ENCODE results near the gene MYRFL. TPM values are rescaled to one million over a fixed set of nuclear protein-coding genes. Genes with fewer than 3 reads are reported as not detected.

Gene MYRFL
- total RNA-seq, 1 donor from 2014 or later: 0.32 TPM

DNA sequence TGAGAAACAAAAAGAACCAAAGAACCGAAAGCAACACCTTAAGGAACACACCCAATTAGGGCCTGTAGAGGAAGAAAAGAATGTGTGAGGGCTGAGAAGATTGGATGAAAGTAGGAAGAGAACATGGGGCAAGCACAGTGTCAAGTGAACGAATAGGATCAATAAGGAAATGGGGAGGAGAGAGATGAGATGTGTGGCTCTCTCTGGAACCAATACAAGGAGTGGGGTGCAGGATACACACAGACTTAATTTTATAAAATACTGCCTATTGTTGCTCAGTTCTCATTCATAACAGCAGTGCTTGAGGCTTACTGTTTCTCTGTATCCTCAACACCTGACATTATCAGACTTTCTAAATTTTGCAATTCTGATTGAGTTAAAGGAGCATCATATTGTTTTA lies 93.3 kb downstream of the MYRFL start:
- DNase-seq (ENCODE audit: low spot score): no peak
- intact Hi-C loops (cut with DNase I): no loop called here

DNA sequence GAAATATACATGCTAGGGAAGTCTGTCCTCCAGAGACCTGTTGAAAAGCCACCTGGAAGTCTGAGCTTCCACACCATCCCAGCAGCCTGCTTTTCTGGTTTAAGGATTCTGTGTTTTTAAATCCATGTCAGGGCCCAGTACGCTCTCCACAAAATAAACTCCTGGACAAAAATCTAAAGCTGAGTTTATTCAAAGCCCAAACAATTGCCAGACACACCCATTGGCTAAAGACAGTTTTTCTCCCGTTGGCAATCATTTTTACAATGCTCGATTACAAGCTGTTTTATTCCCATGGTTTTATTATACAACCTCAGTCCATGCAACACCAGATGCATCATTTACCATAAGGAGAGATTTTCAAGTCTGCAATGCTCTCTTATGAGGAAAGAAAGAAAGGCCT lies 94.5 kb downstream of the MYRFL start:
- intact Hi-C loops (cut with DNase I): no loop called here
- DNase-seq (ENCODE audit: low spot score): no peak

DNA sequence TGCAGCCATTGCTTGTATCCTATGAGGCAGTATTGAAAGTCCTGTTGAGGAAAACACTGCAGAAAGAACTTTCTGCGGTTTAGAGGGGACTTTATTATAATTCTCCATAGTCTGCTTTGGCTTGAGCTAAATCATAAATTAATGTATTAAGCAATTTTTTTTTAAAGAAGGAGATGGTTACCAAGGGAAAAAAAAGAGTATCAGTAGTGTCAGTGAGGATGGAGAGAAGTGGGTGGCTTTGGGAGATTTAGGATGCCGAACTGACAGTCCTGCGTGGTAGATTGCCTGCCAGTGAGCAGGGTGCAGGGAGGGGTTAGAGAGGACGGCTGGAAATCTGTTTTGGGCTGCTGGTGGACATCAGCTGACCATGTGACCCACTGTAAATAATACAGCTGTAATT lies 96.8 kb downstream of the MYRFL start:
- intact Hi-C loops (cut with DNase I): loop anchor here (10.0 kb wide), 1 partner anchor 303 kb away; no protein-coding TSS in a partner anchor
- no peak for DNase-seq (ENCODE audit: low spot score)

DNA sequence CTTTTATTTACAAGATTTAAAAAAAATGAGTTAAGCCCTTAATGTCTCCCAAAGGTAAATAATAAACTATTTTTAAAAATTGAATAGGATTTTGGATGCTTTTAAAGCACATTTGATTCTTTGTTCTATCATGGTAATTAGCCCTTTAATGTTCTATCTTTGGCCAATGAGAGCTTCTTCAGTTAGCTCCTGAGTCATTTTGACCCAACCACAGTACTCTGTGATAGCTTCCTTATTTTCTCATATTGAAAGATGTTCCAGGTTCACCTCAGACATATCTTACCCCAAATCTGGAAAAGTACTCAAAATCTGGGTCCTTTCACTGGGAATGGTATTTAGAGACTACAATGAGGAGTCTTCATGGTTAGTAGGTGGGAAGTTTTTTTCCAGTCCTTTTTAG lies 98.0 kb downstream of the MYRFL start:
- intact Hi-C loops (cut with DNase I): loop anchor here (10.0 kb wide), 1 partner anchor 302 kb away; no protein-coding TSS in a partner anchor
- DNase-seq (ENCODE audit: low spot score): no peak

DNA sequence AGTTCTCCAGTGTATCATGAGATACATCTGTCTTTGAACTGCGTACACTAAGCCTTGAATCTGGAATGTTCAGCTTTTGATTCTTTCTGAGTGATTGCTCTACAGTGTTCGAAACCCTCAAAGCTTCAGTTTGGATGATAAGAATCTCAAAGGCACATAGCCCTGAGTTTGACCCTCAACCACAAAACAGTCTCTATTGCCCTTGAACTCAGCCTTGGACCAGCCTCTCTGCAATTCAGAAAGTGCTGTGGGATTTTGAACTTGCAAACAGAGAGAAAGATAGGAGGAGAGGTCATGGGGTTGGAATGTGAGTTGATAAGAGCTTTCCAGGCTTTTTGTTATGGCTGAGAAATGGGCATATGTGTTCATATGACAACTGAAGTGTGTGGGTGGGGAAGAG lies 100.3 kb downstream of the MYRFL start:
- no peak for DNase-seq (ENCODE audit: low spot score)
- intact Hi-C loops (cut with DNase I): loop anchor here (10.0 kb wide), 1 partner anchor 300 kb away; no protein-coding TSS in a partner anchor

DNA sequence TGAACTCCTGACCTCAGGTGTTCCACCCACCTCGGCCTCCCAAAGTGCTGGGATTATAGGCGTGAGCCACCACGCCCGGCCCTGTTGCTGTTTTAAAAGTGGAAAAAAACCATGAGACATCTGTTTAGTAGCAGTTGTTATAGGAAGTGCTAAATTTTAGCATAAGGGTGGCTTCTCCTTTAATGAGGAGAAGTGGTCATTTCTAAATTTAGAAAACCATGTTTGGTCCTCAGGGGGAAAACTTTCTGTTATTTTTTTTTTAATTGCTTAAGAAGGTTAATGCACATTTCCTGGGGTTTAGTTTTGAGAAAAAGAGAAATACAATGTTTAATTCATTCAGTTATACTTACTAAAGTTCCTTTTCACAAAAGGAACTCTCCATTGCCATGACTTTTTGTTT lies 102.1 kb downstream of the MYRFL start:
- no peak for DNase-seq (ENCODE audit: low spot score)
- intact Hi-C loops (cut with DNase I): loop anchor here (10.0 kb wide), 1 partner anchor 298 kb away; no protein-coding TSS in a partner anchor

DNA sequence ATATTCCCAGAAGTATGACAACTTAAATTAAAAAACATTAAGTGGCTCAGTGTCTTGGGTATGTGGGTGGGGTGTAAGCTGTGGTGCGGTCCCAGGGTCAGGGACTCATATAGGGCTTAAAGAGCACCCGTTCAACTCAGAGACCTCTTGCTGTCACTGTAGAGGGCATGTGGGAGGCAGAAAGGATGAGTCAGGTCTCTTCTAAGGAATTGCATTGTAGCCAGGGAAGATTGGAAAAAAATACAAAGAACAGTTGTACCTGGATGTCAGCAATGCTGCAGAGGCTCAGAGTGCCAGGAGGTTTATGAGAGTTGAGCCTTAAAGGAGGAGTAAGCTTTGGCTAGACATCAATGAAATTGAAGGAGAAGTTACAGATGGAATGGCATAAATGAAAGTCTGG lies 104.1 kb downstream of the MYRFL start:
- DNase-seq (ENCODE audit: low spot score): no peak
- intact Hi-C loops (cut with DNase I): loop anchor here (10.0 kb wide), 1 partner anchor 296 kb away; no protein-coding TSS in a partner anchor

DNA sequence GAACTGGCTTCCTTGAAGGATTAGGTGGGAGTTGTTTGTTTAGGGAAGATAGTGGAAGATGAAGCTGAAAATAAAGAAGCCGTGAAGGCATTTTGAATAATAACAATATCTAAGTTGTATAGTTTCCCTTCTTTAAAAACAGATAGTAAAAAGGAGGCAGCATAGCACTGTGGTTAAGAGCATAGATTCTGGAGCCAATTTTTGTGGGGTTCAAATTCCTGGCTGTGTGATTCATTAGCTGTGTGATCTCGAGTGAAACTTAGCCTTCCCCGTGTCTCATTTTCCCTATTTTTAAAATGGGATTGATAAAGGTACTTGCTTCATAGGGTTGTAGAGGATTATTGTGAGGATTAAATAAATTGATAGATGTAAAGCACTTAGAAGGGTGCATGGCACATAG lies 104.5 kb downstream of the MYRFL start:
- intact Hi-C loops (cut with DNase I): loop anchor here (10.0 kb wide), 1 partner anchor 295 kb away; no protein-coding TSS in a partner anchor
- no peak for DNase-seq (ENCODE audit: low spot score)

DNA sequence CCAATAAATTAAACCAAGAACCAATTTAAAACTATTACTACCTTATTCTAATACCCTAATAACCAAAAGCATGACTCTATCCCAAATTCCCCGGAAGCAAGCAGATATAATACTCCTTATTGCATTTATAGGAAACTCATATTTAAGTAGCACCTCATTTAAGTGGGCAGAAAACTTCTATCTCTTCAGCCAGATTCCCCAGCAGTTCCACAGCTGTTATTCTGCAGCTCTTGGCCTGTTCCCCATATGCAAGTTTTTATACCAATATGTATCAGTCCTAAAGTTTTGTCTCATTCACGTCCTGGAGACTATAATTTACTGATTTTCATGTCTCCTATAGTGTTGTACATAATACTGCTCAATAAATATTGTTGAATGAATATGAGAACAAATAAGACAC lies 106.5 kb downstream of the MYRFL start:
- no peak for DNase-seq (ENCODE audit: low spot score)
- intact Hi-C loops (cut with DNase I): no loop called here

DNA sequence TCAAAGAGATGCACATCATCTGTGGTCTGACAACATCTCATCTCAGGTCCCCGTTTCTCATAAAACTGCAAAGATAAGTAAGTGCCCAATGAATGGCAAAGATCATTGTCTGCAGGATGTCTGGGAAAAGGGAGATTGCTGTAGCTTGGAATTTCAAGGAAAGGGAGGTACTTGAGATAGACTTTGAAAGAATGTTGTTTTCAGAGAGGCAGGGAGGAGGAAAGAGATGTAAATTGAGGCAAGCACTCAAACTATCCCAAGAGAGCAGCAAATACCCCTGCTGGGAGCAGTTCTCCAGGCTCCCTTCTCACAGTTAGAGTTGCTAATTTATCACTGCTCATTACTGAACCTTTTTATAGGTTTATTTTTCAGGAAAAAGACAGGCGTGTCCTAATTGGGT lies 107.1 kb downstream of the MYRFL start:
- intact Hi-C loops (cut with DNase I): no loop called here
- no peak for DNase-seq (ENCODE audit: low spot score)

DNA sequence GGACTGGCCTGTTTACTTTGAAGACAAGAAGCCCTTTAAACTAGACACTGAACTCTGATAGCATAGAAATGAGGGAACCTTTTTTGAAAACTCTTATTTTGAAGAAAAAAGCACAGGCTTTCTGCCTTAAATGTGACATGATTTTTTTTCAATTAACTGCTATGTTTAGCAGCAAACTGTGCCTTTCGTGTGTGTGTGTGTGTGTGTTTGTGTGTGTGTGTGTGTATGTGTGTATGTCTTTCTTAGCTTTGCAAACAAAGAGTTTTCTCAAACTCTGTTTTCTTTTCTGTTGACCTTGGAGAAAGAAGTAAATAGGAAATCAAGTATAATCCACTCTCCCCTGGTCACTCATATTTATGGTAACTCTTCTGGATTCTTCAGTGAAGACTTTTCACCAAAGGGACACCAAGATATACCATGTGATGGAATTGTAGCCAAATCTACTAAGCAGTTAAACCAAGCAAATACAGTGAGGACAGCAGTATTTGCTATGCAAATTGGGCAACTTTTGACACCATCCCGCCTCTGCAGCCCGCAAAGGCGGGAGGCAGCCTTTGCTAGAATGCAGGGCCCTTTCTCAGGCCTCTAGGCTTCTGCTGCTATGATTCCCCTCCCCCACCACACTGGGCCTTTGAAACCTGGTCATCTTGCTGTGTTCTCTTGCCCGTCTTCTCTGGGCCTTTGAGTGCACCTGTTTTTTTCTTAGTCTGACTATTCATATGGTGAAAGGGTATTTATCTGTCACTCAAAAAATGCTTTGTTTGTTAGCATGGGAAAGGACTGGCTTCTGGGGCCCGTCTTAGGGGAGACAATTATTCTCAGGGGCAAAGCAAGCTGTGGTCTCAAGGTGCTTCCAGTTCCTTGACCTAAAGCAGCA lies 107.9 kb downstream of the MYRFL start:
- intact Hi-C loops (cut with DNase I): no loop called here
- DNase-seq (ENCODE audit: low spot score): no peak

DNA sequence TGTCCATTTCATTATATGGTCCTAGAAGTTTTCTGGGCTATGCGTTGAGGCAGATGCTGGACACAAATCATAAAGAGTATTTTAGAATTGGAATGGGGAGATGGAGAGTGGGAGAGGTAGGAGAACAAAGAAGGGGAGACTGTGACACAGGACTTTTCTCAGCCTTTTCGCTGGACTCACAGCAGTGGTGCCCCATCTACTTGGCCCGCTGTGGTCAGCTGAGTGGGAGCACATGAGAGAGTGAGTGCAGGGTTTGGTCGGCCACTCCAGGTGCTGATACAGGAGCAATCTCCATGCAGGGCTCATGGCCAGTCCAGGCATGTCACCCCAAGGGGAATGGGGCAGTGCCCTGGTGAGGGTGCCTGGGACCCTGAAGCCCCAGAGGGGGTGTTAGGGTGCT lies 109.0 kb downstream of the MYRFL start:
- no peak for DNase-seq (ENCODE audit: low spot score)
- intact Hi-C loops (cut with DNase I): no loop called here

DNA sequence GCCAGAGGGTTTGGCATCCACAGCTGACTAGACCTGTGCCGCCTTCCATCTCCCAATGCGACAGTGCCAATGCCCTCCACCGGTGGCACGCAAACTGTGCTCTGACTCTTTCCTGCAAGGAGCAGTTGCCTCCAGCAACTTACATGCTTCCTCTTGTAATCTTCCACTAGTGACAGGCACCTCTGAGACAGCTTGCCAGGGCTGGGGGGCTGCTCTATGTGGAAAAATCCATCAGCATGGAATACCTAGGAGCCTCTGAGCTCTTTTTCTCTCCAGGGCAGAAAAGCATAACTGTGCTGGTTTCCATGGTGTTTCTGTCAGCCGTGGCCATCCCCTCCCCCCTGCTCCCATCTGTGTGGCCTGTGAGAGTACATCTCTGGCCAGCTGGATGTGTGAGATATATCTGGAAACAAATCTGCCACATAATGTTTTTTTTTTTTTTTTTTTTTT lies 110.6 kb downstream of the MYRFL start:
- intact Hi-C loops (cut with DNase I): no loop called here
- DNase-seq (ENCODE audit: low spot score): no peak

DNA sequence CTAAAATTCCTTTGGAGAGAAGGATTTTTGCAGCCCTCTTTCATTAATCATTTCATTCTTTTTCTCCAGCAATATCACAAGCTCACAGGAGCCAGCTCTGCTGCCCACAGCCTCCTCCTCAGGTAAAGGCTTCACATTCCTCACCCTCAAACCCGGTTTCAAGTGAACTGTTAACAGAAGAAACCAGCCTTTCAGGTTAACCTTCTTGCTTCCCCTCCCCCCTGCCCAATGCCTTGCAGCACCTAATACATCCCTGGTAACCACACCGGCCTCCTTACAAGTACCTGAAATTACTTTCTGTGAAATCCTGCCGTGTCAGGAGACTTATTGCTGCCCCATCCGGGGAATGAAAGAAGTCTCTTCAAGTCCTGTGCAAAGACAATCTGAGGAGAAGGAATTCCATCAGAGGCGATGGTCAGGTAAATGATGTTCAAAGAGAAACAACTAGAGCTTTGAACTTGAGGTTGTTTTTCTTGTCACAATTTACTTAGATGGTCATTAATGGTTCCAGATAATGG lies 111.2 kb downstream of the MYRFL start:
- no peak for DNase-seq (ENCODE audit: low spot score)
- intact Hi-C loops (cut with DNase I): no loop called here

DNA sequence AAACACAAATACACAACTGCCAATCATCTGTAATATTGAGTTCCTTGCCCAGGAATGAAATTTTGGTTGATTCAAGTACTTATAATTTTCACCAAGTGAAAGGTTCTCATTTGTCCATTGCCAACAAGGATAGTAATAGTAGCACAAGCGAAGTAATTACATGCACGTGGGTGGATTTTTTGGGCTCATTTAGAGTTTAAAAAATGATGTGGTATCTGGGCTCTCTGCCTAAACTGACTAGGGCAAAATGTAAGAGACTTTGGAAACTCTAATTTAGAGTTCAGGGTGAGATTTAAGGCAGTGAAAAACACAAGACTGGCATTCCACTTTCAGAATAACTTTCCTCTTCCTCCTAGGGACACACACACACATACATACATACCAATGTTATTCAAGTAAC lies 111.7 kb downstream of the MYRFL start:
- intact Hi-C loops (cut with DNase I): no loop called here
- DNase-seq (ENCODE audit: low spot score): no peak

DNA sequence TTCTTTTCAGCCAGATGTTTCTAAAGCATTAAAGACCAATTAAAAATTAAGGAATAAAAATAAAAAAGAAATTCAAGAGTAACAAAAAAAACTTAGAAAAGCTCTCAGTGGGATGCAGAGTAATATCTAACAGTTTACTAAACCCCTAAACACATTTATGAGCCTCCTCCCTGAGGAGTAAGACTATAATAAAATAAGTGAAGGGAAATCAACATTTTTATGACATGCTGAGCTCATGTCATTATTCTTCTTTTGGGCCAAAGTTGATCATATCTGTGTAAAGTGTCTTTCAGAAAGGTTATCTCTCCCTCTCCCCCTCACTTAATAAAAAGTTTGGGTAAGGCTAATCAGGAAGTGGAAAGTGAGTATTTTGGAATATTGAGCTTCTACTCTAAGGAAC lies 122.1 kb downstream of the MYRFL start:
- intact Hi-C loops (cut with DNase I): no loop called here
- DNase-seq (ENCODE audit: low spot score): no peak

DNA sequence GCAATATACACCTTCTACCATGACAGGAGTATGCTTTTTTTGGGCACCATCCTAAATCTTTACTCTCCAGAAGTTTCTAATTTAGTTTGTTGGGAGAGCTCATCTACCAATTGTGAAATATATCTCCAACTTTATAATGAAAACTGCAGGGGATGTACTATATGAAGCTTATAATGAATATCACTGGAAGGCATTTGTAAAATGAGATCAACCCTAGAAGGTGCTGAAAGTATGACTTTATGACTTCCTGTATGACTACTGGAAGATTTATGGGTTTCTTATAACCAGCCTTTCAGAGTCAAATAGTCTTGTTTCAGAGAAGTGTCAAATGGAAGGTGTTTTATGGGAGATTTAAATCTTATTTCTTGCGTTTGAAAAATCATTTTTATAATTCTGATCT lies 122.9 kb downstream of the MYRFL start:
- intact Hi-C loops (cut with DNase I): no loop called here
- no peak for DNase-seq (ENCODE audit: low spot score)

DNA sequence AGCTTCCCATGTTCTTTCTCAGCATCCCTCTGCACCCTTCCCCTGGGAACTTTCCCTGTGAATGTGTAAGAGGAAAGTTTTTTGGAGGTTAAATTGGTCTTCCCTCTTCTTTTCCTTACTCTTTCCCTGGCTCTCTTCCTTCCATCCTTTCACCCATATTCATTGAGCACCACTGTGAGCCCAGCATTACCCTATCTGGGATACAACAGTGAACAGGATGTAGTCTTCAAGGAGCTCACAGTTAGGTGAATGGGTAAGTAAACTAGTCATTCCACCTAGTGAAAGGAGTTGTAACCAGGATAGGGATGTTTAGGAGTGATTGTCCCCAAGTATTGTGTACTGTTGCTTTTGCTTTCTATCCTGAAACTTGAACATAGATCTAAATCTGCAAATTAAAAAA lies 123.8 kb downstream of the MYRFL start:
- intact Hi-C loops (cut with DNase I): no loop called here
- no peak for DNase-seq (ENCODE audit: low spot score)

DNA sequence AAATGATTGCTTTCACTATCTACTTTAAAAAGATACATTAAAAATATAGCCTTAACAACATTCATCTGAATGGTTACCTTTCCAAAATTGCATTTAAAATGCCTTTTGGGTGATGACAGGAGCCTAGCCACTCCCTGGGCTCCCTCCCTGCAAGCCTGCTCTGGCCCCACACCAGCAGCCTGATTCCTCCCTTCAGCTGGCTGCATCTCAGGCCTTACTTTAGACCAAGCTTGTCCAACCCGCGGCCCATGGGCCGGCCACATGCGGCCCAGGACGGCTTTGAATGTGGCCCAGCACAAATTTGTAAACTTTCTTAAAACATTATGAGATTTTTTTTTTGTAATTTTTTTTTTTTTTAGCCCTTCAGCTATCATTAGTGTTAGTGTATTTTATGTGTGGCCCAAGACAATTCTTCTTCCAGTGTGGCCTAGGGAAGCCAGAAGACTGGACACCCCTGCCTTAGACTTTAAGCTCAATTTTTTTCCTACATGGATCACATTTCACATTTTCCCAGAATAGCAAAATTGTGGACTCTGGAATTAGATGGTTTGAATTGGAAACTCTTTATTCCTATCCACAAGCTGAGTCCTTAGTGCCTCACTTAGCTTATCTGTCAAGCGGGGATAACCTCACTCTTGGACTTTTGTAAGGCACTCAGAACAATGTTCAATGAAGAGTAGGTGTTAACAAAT lies 124.4 kb downstream of the MYRFL start:
- DNase-seq (ENCODE audit: low spot score): no peak
- intact Hi-C loops (cut with DNase I): no loop called here

DNA sequence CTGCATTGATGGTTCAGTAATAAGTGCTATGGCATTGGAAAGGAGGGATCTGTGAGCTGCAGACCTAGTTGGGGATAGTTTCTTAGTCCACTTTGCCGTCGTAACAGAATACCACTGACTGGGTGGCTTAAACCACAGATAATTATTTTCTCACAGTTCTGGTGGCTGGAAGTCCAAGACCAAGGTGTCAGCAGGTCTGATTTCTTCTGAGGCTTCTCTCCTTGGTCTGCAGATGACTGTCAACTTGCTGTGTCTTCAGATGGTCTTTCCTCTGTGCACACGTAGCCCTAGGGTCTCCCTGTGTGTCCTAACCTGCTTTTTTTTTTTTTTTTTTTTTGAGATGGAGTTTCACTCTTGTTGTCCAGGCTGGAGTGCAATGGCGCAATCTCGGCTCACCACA lies 126.1 kb downstream of the MYRFL start:
- no peak for DNase-seq (ENCODE audit: low spot score)
- intact Hi-C loops (cut with DNase I): no loop called here

DNA sequence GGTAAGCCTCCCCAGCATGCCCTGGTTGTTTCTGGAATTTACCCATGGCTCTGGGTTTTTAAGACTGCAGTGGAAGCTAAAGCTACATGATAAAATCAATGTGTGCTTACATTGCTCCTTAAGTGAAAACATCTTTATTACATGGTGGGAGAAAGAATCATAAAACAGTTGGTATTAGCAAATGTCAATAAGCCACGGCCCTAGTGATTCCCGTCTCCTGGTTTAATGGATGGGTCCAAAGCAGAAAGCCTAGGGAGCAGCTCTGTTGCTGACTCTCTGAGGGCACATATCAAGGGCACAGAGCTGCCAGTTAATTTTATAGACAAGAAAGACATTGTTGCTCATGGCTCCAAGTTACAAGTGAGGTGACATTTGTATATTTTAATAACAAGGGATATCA lies 127.9 kb downstream of the MYRFL start:
- intact Hi-C loops (cut with DNase I): no loop called here
- no peak for DNase-seq (ENCODE audit: low spot score)
